ENCODE measurements around the gene RCOR1. TPM values are rescaled to one million over a fixed set of nuclear protein-coding genes. Genes with fewer than 3 reads are reported as not detected.
"Not testable (repeated sequence)": the region's sequence is repeated elsewhere in the genome, so short reads cannot be mapped to it uniquely, and the experiment has no call there.

RCOR1 gene
- total RNA-seq = 10 to 100 TPM; 22.1 to 23.4 TPM

DNA sequence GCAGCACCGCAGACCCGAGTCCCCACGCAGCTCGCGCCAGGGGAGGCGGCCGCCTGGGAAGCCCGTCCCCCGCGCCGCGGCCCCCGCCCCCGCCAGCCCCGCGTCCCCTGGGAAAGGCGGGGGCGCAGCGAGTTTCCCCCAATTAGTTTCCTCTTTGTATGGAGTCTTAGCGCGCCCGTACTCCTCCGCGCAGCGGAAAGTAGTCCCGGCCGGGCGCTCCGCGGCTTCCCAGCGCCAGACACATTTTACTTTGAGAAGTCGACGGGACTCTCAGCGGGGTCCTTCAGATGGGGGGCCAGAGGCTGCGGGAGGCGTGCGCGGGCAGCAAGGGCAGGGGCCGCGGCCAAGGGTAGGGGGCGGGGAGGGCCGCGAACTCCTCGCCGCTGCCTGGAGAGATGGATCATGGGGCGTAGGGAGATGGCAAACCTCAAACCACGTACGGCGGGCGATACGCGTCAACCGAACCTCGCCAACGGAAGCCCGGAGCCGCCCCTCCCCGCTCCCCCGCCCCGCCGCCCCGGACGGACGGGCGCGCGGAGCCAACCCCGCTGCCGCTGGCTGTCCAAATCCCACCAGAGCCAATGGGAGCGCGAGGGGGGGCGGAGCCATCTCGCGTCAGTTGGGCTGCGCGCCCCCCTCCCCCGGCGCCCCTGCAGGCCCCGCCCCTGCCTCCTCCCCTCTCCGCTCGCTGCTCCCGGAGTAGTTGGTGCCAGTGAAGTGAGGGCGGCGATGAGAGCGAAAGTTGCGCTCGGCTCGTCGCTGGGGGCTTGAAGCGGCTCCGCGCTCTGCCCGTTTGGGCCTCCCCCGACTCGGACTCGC is at the start of gene RCOR1:
Gene RCOR1, plus strand, starts transcription at position 706 of the 819 bp plus-strand sequence. CDS start 238 bp downstream, outside the sequence.
- DNase-seq = peak; percentile 98
- Mint-ChIP-seq H3K27ac (peak within 1 kb of the TSS; percentile 88), H3K9me3 (no peaks in the 10 kb centered on the region), H3K36me3 (ENCODE audit: low read depth) (peaks cover 11% of the 10 kb centered on the region), H3K4me3 (peak within 1 kb of the TSS; percentile 91), H3K27me3 (no peaks in the 10 kb centered on the region), H3K4me1 (peaks cover 24% of the 10 kb centered on the region)
- ChIA-PET CTCF (interaction anchor here (1.0 to 1.9 kb wide), 2 partner anchors 25 to 67 kb away, joined by 3 to 6 read pairs; no protein-coding TSS in a partner anchor), POLR2A (interaction anchor here (1.0 to 4.3 kb wide), 5 partner anchors 17 to 68 kb away, joined by 5 to 23 read pairs (median 8); no protein-coding TSS in a partner anchor)

- H3K4me3 Mint-ChIP-seq = peak overlapping the region; percentile 17
- peaks cover 10% of the 10 kb centered on the region for H3K4me1 Mint-ChIP-seq
- ChIA-PET POLR2A (interaction anchor here (0.6 to 1.0 kb wide), 3 partner anchors 12 to 94 kb away, joined by 3 read pairs; no protein-coding TSS in a partner anchor), CTCF (no interaction called here)
- H3K27ac Mint-ChIP-seq = no peak overlapping the region
- no peak for DNase-seq
- H3K27me3 Mint-ChIP-seq = peaks cover 42% of the 10 kb centered on the region
- H3K9me3 Mint-ChIP-seq = no peaks in the 10 kb centered on the region
- H3K36me3 Mint-ChIP-seq (ENCODE audit: low read depth) = no peaks in the 10 kb centered on the region
These were observed 48.3 kb upstream of the RCOR1 start for GRCh38 chr14:102544046-102544746.

DNA sequence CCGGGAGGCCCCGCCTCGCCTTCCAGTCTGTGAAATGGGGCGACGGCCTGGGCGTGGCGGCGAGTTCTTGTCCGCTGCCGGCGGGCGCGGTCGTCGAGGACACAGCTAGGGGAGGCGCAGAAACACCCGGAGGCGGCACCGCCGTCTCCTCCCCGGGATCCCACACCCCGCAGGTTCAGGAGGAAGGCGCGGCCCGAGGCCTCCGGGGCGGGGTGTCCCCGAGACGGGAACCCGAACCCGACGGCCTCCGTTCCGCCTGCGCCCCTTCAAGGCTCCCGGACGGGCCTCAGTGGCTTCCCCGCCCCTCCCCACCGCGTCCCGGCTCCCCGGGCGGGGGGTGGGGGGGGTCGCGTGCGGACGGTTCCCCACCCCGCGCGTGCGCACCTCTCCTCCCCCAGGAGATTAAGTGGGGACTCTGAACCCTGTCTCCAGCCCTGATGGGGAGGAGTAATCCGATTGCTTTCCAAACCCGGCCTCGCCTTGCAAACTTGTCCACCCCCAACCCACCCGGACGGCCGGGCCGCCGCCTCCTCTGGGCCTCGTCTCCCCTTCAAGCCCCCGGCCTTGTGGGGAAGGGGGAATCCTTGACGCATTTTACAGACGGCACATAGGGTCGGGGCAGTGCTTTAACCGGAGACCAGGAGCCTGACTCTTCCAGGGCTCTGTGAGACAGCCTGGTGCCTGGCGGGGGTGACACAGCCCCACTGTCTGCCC is 47.5 kb upstream of the RCOR1 start:
- ChIA-PET POLR2A (no interaction called here), CTCF (no interaction called here)
- Mint-ChIP-seq H3K9me3 (no peaks in the 10 kb centered on the region), H3K27me3 (peaks cover 42% of the 10 kb centered on the region), H3K4me1 (peaks cover 10% of the 10 kb centered on the region), H3K27ac (no peak overlapping the region), H3K36me3 (ENCODE audit: low read depth) (no peaks in the 10 kb centered on the region), H3K4me3 (no peak overlapping the region)
- peak; percentile 57 for DNase-seq

DNA sequence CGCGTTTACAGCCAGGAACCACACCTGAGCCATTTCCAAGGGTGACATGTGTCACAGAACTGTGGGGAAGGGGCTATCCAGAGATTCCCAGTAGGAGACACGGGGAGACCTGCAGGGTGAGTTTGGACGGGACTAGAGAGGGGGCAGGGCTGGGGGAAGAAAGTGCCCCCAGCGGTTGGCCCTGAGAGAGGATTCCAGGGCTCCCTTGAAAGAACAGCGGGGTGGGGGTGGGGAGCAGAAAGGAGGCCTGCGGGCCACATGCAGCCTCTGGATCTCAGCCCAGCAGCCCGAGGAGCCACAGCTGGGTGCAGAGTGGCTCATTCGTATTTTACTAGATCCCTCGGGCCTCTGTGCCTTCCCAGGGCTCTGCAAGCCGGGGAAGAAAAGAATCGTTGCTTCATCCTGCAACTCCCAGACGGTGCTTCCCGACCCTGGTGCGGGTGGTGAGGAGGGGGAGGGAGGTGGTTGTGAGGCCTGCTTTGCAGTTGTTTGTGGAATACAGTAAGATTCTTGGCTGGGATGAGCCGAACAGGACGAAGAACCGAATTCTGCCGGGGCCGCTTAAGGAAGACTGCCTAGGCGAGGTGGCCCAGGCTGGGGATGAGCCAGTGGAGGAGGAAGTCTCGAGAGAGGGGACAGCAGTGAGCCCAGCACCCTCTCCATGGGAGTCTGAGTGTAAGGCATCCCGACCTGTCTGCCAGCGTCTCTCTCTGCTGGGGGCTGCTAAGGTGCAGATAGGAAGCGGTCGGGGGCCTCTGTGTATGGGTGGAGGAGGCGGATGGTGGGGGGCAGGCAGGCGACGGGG is 46.8 kb upstream of the RCOR1 start:
- ChIA-PET CTCF (no interaction called here), POLR2A (no interaction called here)
- Mint-ChIP-seq H3K27me3 (peaks cover 45% of the 10 kb centered on the region), H3K36me3 (ENCODE audit: low read depth) (no peaks in the 10 kb centered on the region), H3K9me3 (no peaks in the 10 kb centered on the region), H3K4me1 (peaks cover 10% of the 10 kb centered on the region), H3K4me3 (no peak overlapping the region), H3K27ac (no peak overlapping the region)
- DNase-seq = no peak

DNA sequence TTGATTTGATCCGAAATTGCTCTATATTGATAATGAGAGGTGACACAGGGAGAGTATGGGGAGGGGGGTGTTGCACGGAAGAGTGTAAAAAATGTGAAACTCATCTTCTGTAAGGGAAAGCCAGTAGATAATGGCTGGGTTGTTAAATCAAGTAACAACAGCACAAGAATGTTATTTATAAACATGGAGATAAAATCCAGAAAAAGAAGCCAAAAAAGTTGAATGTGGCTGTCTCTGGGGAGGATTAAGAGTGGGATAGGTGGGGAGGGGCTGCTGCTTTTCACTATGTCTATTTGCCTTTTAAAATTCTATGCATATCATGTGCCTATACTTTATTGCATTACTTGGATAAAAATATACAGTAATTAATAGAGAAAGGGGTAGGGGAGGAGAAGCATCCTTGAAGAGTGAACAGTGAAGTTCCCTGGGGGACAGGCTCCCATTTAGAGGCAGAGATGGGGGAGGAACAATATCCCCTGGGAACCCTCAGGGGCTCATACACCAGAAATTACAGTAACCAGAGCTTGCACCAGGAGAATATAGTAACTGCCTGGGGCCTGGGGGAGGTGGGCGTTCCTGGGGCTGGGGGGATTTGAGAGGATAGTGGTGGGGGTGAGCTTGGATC is 43.7 kb upstream of the RCOR1 start:
- no peaks in the 10 kb centered on the region for H3K36me3 Mint-ChIP-seq (ENCODE audit: low read depth)
- no peaks in the 10 kb centered on the region for H3K9me3 Mint-ChIP-seq
- H3K27ac Mint-ChIP-seq = no peak overlapping the region
- no peak for DNase-seq
- peaks cover 8% of the 10 kb centered on the region for H3K4me1 Mint-ChIP-seq
- H3K4me3 Mint-ChIP-seq = no peak overlapping the region
- H3K27me3 Mint-ChIP-seq = peaks cover 36% of the 10 kb centered on the region
- ChIA-PET CTCF (interaction anchor here (0.7 to 2.2 kb wide), 3 partner anchors 20 to 137 kb away, joined by 3 to 7 read pairs (median 3); no protein-coding TSS in a partner anchor), POLR2A (no interaction called here)

DNA sequence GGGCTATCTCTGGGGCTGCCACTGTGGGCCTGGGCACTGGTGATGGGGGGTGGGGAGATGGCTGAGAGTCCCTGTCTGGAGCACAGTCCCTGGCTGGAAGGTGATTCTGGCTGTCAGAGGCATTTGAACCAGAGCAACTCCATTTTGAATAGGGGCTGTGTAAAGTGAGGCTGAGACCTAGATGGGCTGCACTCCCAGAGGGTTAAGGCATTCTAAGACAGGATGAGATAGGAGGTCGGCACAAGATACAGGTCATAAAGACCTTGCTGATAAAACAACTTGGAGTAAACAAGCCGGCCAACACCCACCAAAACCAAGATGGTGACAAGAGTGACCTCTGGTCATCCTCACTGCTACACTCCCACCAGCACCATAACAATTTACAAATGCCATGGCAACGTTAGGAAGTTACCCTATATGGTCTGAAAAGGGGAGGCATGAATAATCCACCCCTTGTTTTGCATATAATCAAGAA is 41.5 kb upstream of the RCOR1 start:
- H3K9me3 Mint-ChIP-seq; CTCF ChIA-PET; POLR2A ChIA-PET; H3K4me3 Mint-ChIP-seq; H3K36me3 Mint-ChIP-seq (ENCODE audit: low read depth); H3K27ac Mint-ChIP-seq; H3K4me1 Mint-ChIP-seq; DNase-seq: not testable (repeated sequence)
- H3K27me3 Mint-ChIP-seq = peaks cover 22% of the 10 kb centered on the region

DNA sequence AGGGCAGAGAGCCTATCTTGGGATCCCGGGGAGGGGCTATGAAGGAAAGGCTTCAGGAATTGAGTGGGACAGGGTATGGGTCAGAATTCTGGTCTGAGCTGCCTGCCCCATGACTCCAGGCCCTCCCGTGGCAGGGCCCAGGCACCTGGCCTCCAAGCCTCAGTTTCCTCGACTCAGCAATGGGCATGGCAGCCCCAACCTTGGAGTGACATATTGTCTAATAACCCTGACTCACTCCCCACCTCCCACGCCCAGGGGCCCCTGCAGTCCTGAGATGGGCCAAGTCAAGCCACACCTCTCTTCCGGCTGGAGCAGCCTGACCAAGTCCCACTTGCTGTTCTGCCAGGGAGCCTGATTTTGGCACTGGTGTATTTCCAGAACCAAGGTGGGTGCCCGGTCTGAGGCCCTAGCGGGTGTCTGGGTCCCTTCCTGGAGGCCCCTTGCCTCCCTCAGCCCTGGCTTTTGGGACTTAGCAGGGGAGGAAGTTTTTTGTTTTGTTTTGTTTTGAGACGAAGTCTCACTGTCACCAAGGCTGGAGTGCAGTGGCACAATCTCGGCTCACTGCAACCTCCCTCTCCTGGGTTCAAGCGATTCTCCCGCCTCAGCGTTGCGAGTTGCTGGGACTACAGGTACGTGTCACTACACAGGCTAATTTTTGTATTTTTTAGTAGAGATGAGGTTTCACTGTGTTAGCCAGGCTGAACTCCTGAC is 40.3 kb upstream of the RCOR1 start:
- H3K4me3 Mint-ChIP-seq = no peak overlapping the region
- no peak overlapping the region for H3K27ac Mint-ChIP-seq
- peaks cover 3% of the 10 kb centered on the region for H3K4me1 Mint-ChIP-seq
- no peaks in the 10 kb centered on the region for H3K36me3 Mint-ChIP-seq (ENCODE audit: low read depth)
- no peak for DNase-seq
- H3K9me3 Mint-ChIP-seq = no peaks in the 10 kb centered on the region
- H3K27me3 Mint-ChIP-seq = peaks cover 15% of the 10 kb centered on the region
- POLR2A ChIA-PET = no interaction called here
- CTCF ChIA-PET = no interaction called here

DNA sequence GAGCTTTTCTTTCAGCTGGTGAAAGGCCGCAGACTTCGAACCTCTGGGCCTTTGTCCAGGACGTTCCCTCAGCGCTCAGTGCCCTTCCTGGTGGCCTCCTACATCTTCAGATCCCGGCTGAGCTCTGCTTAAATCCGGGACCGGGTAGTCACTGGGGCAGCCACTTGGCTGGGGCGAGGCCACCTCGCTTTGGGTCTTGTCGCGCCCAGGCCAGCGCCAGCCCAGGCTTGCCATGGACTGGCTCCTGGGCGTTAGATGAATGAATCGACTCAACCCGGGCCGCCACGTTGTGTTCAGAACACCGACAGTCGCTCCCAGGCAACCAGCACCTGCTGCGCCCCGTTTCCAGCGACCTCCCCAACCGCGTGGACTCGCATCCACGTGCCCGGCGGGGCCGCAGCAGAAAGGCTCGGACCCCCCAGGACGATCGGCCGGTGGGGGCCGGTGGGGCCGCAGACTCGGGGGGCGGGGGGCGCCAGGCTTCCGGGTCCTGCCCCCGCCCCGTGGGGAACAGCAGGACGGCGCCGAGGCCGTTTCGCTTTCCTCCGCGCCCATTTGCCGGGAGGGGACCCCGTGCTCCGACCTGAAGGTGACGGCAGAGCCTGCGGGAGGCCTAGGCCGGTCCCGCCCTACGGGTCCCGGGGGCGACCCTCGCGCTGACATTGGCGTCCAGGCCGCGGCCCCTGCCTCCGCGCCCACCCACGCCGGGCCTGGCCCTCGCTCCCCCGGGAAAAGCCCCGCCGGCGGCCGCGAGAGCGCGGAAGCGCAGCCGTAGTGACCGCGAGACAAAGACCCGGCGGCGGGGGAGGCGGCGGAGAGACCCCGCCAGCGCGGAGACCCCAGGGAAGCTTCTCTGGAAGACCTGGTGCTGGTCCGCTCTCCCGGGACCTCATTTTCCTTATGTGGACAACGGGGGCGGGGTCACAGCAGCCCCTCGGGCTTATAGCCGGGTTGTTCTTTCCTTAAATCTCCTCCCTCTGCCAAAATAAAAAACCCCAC is 37.3 kb upstream of the RCOR1 start:
- DNase-seq = peak; percentile 63
- ChIA-PET CTCF (interaction anchor here (0.8 to 1.8 kb wide), 2 partner anchors 13 to 31 kb away, joined by 3 to 6 read pairs; no protein-coding TSS in a partner anchor), POLR2A (interaction anchor here (1.1 to 1.7 kb wide), 3 partner anchors 11 to 31 kb away, joined by 3 to 5 read pairs (median 3); no protein-coding TSS in a partner anchor)
- Mint-ChIP-seq H3K4me1 (peaks cover 3% of the 10 kb centered on the region), H3K36me3 (ENCODE audit: low read depth) (no peaks in the 10 kb centered on the region), H3K4me3 (peak overlapping the region; percentile 71), H3K9me3 (no peaks in the 10 kb centered on the region), H3K27me3 (peaks cover 3% of the 10 kb centered on the region), H3K27ac (no peak overlapping the region)

- no peak overlapping the region for H3K4me3 Mint-ChIP-seq
These were observed 36.3 kb upstream of the RCOR1 start for GRCh38 chr14:102556098-102556677.

DNA sequence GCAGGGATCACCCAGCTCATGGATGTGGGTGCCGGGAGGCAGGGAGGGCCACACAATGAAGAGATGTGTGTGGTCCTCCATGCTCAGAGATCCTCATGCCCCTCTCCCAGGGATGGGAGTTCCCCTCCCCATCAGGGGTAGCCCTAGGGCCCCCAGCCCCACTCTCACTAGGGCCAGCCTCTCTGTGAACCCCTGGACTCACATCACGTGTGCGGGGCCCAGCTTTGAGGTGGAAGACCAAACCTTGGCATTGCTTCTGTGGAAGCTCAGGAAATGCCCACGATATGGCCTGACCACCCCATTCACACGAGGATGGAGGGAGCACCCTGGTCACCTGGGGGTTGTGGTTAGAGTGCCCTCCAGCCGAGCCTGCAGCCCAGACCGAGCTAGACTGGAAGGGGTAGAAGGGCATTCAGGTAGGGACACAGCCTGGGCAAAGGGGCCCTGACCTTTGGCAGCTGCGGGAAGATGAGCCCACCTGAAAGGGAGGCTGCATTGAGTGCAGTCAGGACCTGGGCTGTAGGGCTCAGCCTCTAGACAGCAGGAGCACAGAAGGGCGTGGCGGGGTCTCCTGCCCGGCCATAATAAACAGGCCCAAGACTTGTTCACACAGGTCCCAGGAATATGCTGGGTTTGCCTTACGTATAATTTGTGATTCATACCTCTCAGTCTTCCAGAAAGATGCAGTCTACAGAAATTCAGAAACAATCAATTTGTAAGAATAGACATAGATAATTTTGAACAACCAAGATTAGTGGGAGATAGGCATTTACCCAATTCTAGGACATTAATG is 34.8 kb upstream of the RCOR1 start:
- DNase-seq = no peak
- Mint-ChIP-seq H3K36me3 (ENCODE audit: low read depth) (no peaks in the 10 kb centered on the region), H3K4me3 (no peak overlapping the region), H3K27me3 (no peaks in the 10 kb centered on the region), H3K4me1 (peaks cover 3% of the 10 kb centered on the region), H3K9me3 (no peaks in the 10 kb centered on the region), H3K27ac (no peak overlapping the region)
- POLR2A ChIA-PET = no interaction called here
- CTCF ChIA-PET = interaction anchor here (0.7 kb wide), 1 partner anchor 8 kb away, joined by 3 read pairs; no protein-coding TSS in a partner anchor

More at GRCh38 chr14:102556098-102556677, 36.3 kb upstream of the RCOR1 start:
- POLR2A ChIA-PET = interaction anchor here (1.3 to 1.7 kb wide), 2 partner anchors 12 to 32 kb away, joined by 3 to 5 read pairs; no protein-coding TSS in a partner anchor
- Mint-ChIP-seq H3K27me3 (no peaks in the 10 kb centered on the region), H3K9me3 (no peaks in the 10 kb centered on the region), H3K27ac (no peak overlapping the region), H3K36me3 (ENCODE audit: low read depth) (no peaks in the 10 kb centered on the region), H3K4me1 (peaks cover 3% of the 10 kb centered on the region)
- DNase-seq = no peak
- CTCF ChIA-PET = interaction anchor here (1.8 kb wide), 1 partner anchor 32 kb away, joined by 6 read pairs; no protein-coding TSS in a partner anchor

Data from activated CD4-positive, alpha-beta memory T cell treated with anti-CD3 and anti-CD28 coated beads, Interleukin-2, amount 10 ng/mL, durations not matched to agents 7 days and 5 days (primary cell).